HepG2 (cell line): Measurements from ENCODE around the gene MSL3B.

Experiments used
- BHLHE40 ChIP-seq: IDR thresholded peaks from 2 replicates; pipeline ENCODE4 v1.6.1; 2011; ENCODE audit warnings: low read length, improper control_type of control experiment
- DRAP1 ChIP-seq: IDR thresholded peaks from 2 replicates; pipeline ENCODE4 v1.6.1; 2016; ENCODE audit warnings: missing genetic modification reagents, missing compliant biosample characterization
- ISL2 ChIP-seq: sonication (generic); formaldehyde crosslinking; IDR thresholded peaks from 2 replicates; pipeline ENCODE4 v1.5.0; 2020; ENCODE audit warnings: missing genetic modification reagents
- MED1 ChIP-seq: sonication (generic); formaldehyde crosslinking; IDR thresholded peaks from 2 replicates; pipeline ENCODE4 v1.4.0; 2020; ENCODE audit warnings: missing genetic modification reagents
- NR2F2 ChIP-seq: IDR thresholded peaks from 2 replicates; pipeline ENCODE4 v1.6.1; 2012; ENCODE audit warnings: low read depth, inconsistent platforms, borderline replicate concordance
- PCBP1 ChIP-seq: fragments of 200-400 bp; formaldehyde crosslinking; IDR thresholded peaks from 2 replicates; pipeline ENCODE4 v1.6.1; 2017; ENCODE audit warnings: mild to moderate bottlenecking, low read depth, low read length, borderline replicate concordance
- POLR2AphosphoS2 ChIP-seq: IDR thresholded peaks from 2 replicates; pipeline ENCODE4 v1.6.1; 2011; ENCODE audit warnings: low read depth, low read length, improper control_type of control experiment
- TCF7 ChIP-seq: sonication (generic); IDR thresholded peaks from 2 replicates; pipeline ENCODE4 v1.6.1; 2016; ENCODE audit warnings: antibody characterized with exemption, low read depth
- ZNF136 ChIP-seq: sonication (generic); formaldehyde crosslinking; IDR thresholded peaks from 2 replicates; pipeline ENCODE4 v1.8.1; 2022; ENCODE audit warnings: low read depth, mild to moderate bottlenecking, moderate library complexity, missing genetic modification reagents
- ZNF17 ChIP-seq: sonication (generic); formaldehyde crosslinking; IDR thresholded peaks from 2 replicates; pipeline ENCODE4 v1.5.0; 2020; ENCODE audit warnings: mild to moderate bottlenecking, missing genetic modification reagents
- ZNF232 ChIP-seq: sonication (generic); formaldehyde crosslinking; IDR thresholded peaks from 2 replicates; pipeline ENCODE4 v1.4.0; 2020; ENCODE audit warnings: missing genetic modification reagents, borderline replicate concordance
- ZNF569 ChIP-seq: sonication (generic); formaldehyde crosslinking; IDR thresholded peaks from 2 replicates; pipeline ENCODE4 v1.5.0; 2020; ENCODE audit warnings: mild to moderate bottlenecking, missing genetic modification reagents, moderate library complexity, borderline replicate concordance
- ZNF672 ChIP-seq: sonication (generic); formaldehyde crosslinking; IDR thresholded peaks from 2 replicates; pipeline ENCODE4 v1.8.1; 2022; ENCODE audit warnings: missing genetic modification reagents
- ZNF7 ChIP-seq: IDR thresholded peaks from 2 replicates; pipeline ENCODE4 v1.6.1; 2016; ENCODE audit warnings: missing biosample characterization, missing genetic modification reagents
- TF ChIP-seq, protein P1 (sequence below): sonication (generic); formaldehyde crosslinking; IDR thresholded peaks from 2 replicates; pipeline ENCODE4 v1.5.1; 2020; ENCODE audit warnings: mild to moderate bottlenecking, missing genetic modification reagents, moderate library complexity
- TF ChIP-seq, protein P2 (sequence below): IDR thresholded peaks from 2 replicates; pipeline ENCODE4 v1.6.1; 2016; ENCODE audit warnings: missing biosample characterization, missing genetic modification reagents, low read depth
- TF ChIP-seq, protein P3 (sequence below): IDR thresholded peaks from 2 replicates; pipeline ENCODE4 v1.6.1; 2016; ENCODE audit warnings: control low read depth
- TF ChIP-seq, protein P4 (sequence below): sonication (generic); formaldehyde crosslinking; IDR thresholded peaks from 2 replicates; pipeline ENCODE4 v1.5.0; 2020; ENCODE audit warnings: missing genetic modification reagents, mild to moderate bottlenecking, borderline replicate concordance
- TF ChIP-seq, protein P5 (sequence below): sonication (generic); formaldehyde crosslinking; IDR thresholded peaks from 2 replicates; pipeline ENCODE4 v1.5.1; 2020; ENCODE audit warnings: missing genetic modification reagents, mild to moderate bottlenecking, borderline replicate concordance

MSL3B gene

DNA sequence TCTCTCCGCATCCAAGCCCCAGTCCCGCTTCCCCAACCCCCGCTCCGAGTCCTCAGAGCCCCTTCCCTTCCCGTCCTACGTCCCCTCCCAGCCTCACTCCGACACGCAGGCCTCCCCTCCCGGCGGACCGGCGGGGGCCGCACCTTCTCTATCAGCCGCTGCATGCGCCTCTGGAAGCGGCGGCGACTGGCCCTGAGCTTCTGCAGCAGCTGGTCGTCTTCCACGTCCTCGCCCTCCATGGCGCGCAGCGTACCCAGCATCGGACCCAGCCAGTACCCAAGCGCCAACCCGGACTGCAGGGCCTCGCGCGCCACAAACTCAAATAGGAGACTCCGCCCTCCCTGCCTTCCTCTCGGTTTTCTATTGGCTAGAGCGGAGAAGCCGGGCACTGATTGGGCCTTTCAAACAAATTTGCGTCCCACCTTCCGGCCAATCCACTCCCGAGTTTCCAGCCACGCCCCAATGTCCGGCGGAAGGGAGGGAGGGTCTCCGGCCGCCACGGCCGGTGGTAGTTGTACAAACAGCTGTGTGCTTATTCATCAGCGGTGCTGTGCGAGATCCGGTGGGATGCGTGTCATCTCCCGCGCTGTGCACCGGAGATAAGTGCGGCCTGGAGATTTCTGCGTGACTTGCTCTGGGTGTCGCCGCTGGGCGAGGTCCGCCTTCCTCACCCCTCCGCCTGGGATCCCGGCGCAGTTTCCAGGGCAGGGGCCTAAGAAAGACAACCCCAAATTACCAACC lies 13.8 kb downstream of the MSL3B start, which contains the start of gene HJURP (continued):
- TF ChIP-seq, protein P1, sequence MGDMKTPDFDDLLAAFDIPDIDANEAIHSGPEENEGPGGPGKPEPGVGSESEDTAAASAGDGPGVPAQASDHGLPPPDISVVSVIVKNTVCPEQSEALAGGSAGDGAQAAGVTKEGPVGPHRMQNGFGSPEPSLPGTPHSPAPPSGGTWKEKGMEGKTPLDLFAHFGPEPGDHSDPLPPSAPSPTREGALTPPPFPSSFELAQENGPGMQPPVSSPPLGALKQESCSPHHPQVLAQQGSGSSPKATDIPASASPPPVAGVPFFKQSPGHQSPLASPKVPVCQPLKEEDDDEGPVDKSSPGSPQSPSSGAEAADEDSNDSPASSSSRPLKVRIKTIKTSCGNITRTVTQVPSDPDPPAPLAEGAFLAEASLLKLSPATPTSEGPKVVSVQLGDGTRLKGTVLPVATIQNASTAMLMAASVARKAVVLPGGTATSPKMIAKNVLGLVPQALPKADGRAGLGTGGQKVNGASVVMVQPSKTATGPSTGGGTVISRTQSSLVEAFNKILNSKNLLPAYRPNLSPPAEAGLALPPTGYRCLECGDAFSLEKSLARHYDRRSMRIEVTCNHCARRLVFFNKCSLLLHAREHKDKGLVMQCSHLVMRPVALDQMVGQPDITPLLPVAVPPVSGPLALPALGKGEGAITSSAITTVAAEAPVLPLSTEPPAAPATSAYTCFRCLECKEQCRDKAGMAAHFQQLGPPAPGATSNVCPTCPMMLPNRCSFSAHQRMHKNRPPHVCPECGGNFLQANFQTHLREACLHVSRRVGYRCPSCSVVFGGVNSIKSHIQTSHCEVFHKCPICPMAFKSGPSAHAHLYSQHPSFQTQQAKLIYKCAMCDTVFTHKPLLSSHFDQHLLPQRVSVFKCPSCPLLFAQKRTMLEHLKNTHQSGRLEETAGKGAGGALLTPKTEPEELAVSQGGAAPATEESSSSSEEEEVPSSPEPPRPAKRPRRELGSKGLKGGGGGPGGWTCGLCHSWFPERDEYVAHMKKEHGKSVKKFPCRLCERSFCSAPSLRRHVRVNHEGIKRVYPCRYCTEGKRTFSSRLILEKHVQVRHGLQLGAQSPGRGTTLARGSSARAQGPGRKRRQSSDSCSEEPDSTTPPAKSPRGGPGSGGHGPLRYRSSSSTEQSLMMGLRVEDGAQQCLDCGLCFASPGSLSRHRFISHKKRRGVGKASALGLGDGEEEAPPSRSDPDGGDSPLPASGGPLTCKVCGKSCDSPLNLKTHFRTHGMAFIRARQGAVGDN (CRISPR knock-in tag), result peak; percentile 93
- TF ChIP-seq NR2F2 (no peak), MED1 (CRISPR knock-in tag) (peak; percentile 56), ZNF17 (CRISPR knock-in tag) (no peak), BHLHE40 (0 out of 2 replicates have a peak, but pooled peaks have one; percentile 27), ZNF569 (CRISPR knock-in tag) (no peak), ISL2 (no peak; the same call in 1 of the 2 replicates), PCBP1 (peak; percentile 71; the same call in 1 of the 2 replicates), ZNF136 (CRISPR knock-in tag) (0 out of 2 replicates have a peak, but pooled peaks have one; percentile 71), TCF7 (no peak; the same call in 1 of the 2 replicates), ZNF232 (CRISPR knock-in tag) (no peak), ZNF672 (CRISPR knock-in tag) (peak; percentile 91; the same call in 1 of the 2 replicates), POLR2AphosphoS2 (no peak), DRAP1 (CRISPR knock-in tag) (peak; percentile 88), ZNF7 (CRISPR knock-in tag) (peak; percentile 20; the same call in 1 of the 2 replicates)
- TF ChIP-seq, protein P2, sequence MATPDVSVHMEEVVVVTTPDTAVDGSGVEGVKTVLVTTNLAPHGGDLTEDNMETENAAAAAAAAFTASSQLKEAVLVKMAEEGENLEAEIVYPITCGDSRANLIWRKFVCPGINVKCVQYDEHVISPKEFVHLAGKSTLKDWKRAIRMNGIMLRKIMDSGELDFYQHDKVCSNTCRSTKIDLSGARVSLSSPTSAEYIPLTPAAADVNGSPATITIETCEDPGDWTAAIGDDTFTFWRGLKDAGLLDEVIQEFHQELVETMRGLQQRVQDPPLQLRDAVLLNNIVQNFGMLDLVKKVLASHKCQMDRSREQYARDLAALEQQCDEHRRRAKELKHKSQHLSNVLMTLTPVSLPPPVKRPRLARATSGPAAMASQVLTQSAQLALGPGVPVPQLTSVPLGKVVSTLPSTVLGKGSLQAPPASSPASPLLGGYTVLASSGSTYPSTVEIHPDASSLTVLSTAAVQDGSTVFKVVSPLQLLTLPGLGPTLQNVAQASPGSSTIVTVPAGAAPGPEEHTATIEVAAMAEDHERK (CRISPR knock-in tag), result 0 out of 2 replicates have a peak, but pooled peaks have one; percentile 16
- TF ChIP-seq, protein P3, sequence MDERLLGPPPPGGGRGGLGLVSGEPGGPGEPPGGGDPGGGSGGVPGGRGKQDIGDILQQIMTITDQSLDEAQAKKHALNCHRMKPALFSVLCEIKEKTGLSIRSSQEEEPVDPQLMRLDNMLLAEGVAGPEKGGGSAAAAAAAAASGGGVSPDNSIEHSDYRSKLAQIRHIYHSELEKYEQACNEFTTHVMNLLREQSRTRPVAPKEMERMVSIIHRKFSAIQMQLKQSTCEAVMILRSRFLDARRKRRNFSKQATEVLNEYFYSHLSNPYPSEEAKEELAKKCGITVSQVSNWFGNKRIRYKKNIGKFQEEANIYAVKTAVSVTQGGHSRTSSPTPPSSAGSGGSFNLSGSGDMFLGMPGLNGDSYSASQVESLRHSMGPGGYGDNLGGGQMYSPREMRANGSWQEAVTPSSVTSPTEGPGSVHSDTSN (CRISPR knock-in tag), result no peak
- TF ChIP-seq, protein P4, sequence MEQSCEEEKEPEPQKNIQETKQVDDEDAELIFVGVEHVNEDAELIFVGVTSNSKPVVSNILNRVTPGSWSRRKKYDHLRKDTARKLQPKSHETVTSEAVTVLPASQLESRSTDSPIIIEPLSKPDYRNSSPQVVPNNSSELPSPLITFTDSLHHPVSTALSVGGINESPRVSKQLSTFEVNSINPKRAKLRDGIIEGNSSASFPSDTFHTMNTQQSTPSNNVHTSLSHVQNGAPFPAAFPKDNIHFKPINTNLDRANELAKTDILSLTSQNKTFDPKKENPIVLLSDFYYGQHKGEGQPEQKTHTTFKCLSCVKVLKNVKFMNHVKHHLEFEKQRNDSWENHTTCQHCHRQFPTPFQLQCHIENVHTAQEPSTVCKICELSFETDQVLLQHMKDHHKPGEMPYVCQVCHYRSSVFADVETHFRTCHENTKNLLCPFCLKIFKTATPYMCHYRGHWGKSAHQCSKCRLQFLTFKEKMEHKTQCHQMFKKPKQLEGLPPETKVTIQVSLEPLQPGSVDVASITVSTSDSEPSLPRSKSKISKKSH (CRISPR knock-in tag), result peak; percentile 66; the same call in 1 of the 2 replicates
- TF ChIP-seq, protein P5, sequence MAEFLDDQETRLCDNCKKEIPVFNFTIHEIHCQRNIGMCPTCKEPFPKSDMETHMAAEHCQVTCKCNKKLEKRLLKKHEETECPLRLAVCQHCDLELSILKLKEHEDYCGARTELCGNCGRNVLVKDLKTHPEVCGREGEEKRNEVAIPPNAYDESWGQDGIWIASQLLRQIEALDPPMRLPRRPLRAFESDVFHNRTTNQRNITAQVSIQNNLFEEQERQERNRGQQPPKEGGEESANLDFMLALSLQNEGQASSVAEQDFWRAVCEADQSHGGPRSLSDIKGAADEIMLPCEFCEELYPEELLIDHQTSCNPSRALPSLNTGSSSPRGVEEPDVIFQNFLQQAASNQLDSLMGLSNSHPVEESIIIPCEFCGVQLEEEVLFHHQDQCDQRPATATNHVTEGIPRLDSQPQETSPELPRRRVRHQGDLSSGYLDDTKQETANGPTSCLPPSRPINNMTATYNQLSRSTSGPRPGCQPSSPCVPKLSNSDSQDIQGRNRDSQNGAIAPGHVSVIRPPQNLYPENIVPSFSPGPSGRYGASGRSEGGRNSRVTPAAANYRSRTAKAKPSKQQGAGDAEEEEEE (CRISPR knock-in tag), result no peak
